Erythroblast (primary cell): ENCODE data around the gene DENND2D.

Experiments
- GATA1 ChIP-seq: IDR thresholded peaks from 2 replicates; pipeline ENCODE4 v1.6.1; 2011; ENCODE audit warnings: low read depth, mild to moderate bottlenecking, control low read depth, low read length, moderate library complexity
- POLR2A ChIP-seq: IDR thresholded peaks from 2 replicates; pipeline ENCODE4 v1.6.1; 2011; ENCODE audit warnings: mild to moderate bottlenecking, low read length

- TF ChIP-seq POLR2A (no peak), GATA1 (no peak)
These were observed 13.0 kb upstream of the DENND2D start for GRCh38 chr1:111213412-111213811.
